HEK293T (cell line): Measurements from ENCODE around the gene GFPT2.

Experiments
- CTCF ChIA-PET: fragments of 350-600 bp; formaldehyde crosslinking; extraction: SDS; loops from one replicate; lab custom pipeline; 2021; ENCODE audit warnings: antibody characterized with exemption, inconsistent platforms; lab: Yijun Ruan, JAX
- POLR2A ChIA-PET: fragments of 350-600 bp; formaldehyde crosslinking; extraction: SDS; loops from one replicate; lab custom pipeline; 2020; ENCODE audit warnings: antibody characterized with exemption, inconsistent platforms; lab: Yijun Ruan, JAX
- DNase-seq: peaks from one replicate; pipeline ENCODE4 v3.0.0; 2012; ENCODE audit warnings: mixed read lengths; ENCODE audit errors: extremely low spot score
- ARNT ChIP-seq: fragments of 450-650 bp; IDR thresholded peaks from 2 replicates; pipeline ENCODE4 v1.6.1; 2017; ENCODE audit warnings: mild to moderate bottlenecking
- BHLHE40 ChIP-seq: fragments of 450-650 bp; IDR thresholded peaks from 2 replicates; pipeline ENCODE4 v1.6.1; 2016; ENCODE audit warnings: mild to moderate bottlenecking, moderate library complexity, borderline replicate concordance
- CTBP1 ChIP-seq: fragments of 450-650 bp; IDR thresholded peaks from 2 replicates; pipeline ENCODE4 v1.6.1; 2016; ENCODE audit warnings: borderline replicate concordance
- ELF4 ChIP-seq: fragments of 450-650 bp; IDR thresholded peaks from 2 replicates; pipeline ENCODE4 v1.6.1; 2017; ENCODE audit warnings: antibody characterized with exemption
- FOXA1 ChIP-seq: fragments of 450-650 bp; IDR thresholded peaks from 2 replicates; pipeline ENCODE4 v1.6.1; 2016; ENCODE audit warnings: mild to moderate bottlenecking
- FOXK2 ChIP-seq: fragments of 450-650 bp; IDR thresholded peaks from 2 replicates; pipeline ENCODE4 v1.6.1; 2016; ENCODE audit warnings: mild to moderate bottlenecking
- FOXM1 ChIP-seq: fragments of 450-650 bp; IDR thresholded peaks from 2 replicates; pipeline ENCODE4 v1.6.1; 2017; ENCODE audit warnings: mild to moderate bottlenecking, borderline replicate concordance
- HDGF ChIP-seq: fragments of 450-650 bp; IDR thresholded peaks from 2 replicates; pipeline ENCODE4 v1.6.1; 2017; ENCODE audit warnings: antibody characterized with exemption, borderline replicate concordance
- L3MBTL2 ChIP-seq: fragments of 450-650 bp; conservative IDR thresholded peaks from 2 replicates; pipeline ENCODE4 v1.6.1; 2016; ENCODE audit warnings: mild to moderate bottlenecking
- LEF1 ChIP-seq: fragments of 450-650 bp; IDR thresholded peaks from 2 replicates; pipeline ENCODE4 v1.6.1; 2017; ENCODE audit warnings: mild to moderate bottlenecking, borderline replicate concordance
- NFRKB ChIP-seq: fragments of 450-650 bp; IDR thresholded peaks from 2 replicates; pipeline ENCODE4 v1.6.1; 2016; ENCODE audit warnings: mild to moderate bottlenecking, moderate library complexity
- SP1 ChIP-seq: fragments of 450-650 bp; IDR thresholded peaks from 2 replicates; pipeline ENCODE4 v1.6.1; 2017
- SUZ12 ChIP-seq: fragments of 450-650 bp; IDR thresholded peaks from 2 replicates; pipeline ENCODE4 v1.6.1; 2016; ENCODE audit warnings: mild to moderate bottlenecking
- TARDBP ChIP-seq: fragments of 450-650 bp; IDR thresholded peaks from 2 replicates; pipeline ENCODE4 v1.6.1; 2016
- ZNF384 ChIP-seq: fragments of 450-650 bp; IDR thresholded peaks from 2 replicates; pipeline ENCODE4 v1.6.1; 2016
- TF ChIP-seq, protein P1 (sequence below): fragments of 450-650 bp; IDR thresholded peaks from 2 replicates; pipeline ENCODE4 v1.6.1; 2016

The GFPT2 gene

DNA sequence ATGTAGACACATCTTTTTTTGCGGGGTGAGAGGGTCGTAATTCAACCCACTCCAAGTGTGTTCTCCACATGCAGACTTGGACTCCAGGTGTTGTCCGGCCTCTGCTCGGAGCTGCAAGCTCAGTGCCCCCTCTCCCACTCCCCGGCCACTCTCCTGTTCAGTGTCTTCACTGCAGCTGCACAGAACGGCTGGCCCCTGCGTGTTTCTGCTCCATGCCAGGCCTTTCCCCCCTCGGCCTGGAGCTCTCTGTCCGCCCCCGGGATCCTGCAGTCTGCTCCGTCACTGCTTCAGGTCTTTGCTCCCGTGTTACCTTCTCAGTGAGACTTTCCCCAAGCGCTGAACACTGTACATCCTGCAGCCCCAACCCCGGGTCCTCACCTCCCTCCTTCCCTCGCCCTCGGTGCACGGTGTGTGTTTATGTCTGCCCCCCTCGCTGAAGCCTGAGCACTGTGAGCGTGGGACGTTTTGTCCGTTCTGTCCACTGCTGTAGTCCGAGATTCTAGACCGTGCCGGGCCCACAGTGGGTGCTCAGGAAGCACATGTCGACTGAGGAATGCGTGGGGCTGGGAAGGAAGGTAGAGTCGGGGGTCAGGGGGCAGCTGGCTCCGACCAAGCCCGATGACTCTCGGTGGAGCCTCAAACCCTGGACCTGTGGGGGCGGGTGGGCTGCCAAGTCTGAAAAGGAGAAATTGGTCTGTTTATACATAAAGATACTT lies 26.4 kb upstream of the GFPT2 start:
- DNase-seq, result no peak
- TF ChIP-seq FOXA1 (no peak), LEF1 (no peak), SP1 (no peak), SUZ12 (no peak), ZNF384 (no peak), L3MBTL2 (no peak), NFRKB (no peak), BHLHE40 (no peak), CTBP1 (no peak), FOXM1 (no peak), ELF4 (no peak)
- TF ChIP-seq, protein P1, sequence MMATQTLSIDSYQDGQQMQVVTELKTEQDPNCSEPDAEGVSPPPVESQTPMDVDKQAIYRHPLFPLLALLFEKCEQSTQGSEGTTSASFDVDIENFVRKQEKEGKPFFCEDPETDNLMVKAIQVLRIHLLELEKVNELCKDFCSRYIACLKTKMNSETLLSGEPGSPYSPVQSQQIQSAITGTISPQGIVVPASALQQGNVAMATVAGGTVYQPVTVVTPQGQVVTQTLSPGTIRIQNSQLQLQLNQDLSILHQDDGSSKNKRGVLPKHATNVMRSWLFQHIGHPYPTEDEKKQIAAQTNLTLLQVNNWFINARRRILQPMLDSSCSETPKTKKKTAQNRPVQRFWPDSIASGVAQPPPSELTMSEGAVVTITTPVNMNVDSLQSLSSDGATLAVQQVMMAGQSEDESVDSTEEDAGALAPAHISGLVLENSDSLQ, result no peak
- ChIA-PET CTCF (no interaction called here), POLR2A (no interaction called here)

- TF ChIP-seq, protein P1, result no peak
- TF ChIP-seq BHLHE40, result no peak
- TF ChIP-seq FOXM1, result no peak
- no peak for TF ChIP-seq TARDBP
- no peak for TF ChIP-seq L3MBTL2
- TF ChIP-seq FOXK2, result no peak
- TF ChIP-seq FOXA1, result no peak
- no peak for TF ChIP-seq HDGF
- no peak for TF ChIP-seq ELF4
- TF ChIP-seq CTBP1, result no peak
- TF ChIP-seq ZNF384, result no peak
- no peak for TF ChIP-seq SP1
- no peak for TF ChIP-seq NFRKB
- no peak for TF ChIP-seq LEF1
- CTCF ChIA-PET, result no interaction called here
- no peak for DNase-seq
- POLR2A ChIA-PET, result no interaction called here
These were observed 25.6 kb upstream of the GFPT2 start for GRCh38 chr5:180378438-180379344.

DNA sequence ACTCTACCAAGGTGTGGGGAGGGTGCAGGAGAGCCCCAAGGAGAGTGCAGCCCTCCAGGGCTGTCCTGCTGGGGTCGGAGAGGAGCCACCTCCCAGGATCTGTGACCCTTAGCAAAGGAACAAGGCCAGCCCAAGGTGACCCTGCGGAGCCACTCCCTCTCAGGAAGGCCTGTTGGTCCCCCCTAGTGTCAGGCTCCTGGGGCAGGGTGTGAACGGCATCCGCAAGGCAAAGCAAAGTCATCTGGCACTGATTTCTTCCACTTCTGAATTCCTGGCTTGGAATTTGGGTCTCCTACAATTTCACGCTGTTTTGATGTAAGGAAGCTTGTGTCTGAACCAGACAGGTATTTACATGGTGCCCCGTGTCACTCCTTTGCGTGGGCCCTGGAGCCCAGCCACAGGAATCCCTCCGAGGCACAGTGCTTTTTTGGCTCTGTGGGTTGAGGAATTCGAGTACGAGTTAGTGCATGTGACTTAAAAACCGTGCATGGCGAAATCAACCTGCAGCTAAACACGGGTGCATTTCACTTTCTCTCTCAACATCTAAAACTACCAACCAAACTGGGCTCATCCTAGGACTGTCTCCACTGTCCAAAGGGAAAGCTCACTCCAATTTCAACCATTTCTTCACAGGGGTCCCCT lies 24.5 kb upstream of the GFPT2 start:
- no peak for TF ChIP-seq ZNF384
- no peak for TF ChIP-seq FOXM1
- no peak for TF ChIP-seq FOXA1
- no peak for TF ChIP-seq CTBP1
- TF ChIP-seq SUZ12, result no peak
- no peak for TF ChIP-seq SP1
- TF ChIP-seq BHLHE40, result no peak
- no peak for TF ChIP-seq NFRKB
- TF ChIP-seq, protein P1, result no peak
- TF ChIP-seq TARDBP, result no peak
- TF ChIP-seq FOXK2, result no peak
- TF ChIP-seq HDGF, result no peak
- TF ChIP-seq LEF1, result no peak
- CTCF ChIA-PET, result no interaction called here
- POLR2A ChIA-PET, result no interaction called here
- DNase-seq, result no peak

GRCh38 chr5:180376511-180376910 lies 23.4 kb upstream of the GFPT2 start:
- TF ChIP-seq, protein P1, result no peak
- no peak for TF ChIP-seq TARDBP
- no peak for TF ChIP-seq FOXA1
- TF ChIP-seq BHLHE40, result no peak
- TF ChIP-seq ARNT, result no peak
- no peak for TF ChIP-seq L3MBTL2
- TF ChIP-seq ZNF384, result no peak
- no peak for TF ChIP-seq CTBP1
- TF ChIP-seq SUZ12, result no peak
- TF ChIP-seq LEF1, result no peak
- TF ChIP-seq HDGF, result no peak
- TF ChIP-seq SP1, result no peak
- no peak for TF ChIP-seq ELF4
- no peak for TF ChIP-seq FOXM1
- no peak for TF ChIP-seq FOXK2
- TF ChIP-seq NFRKB, result no peak
- POLR2A ChIA-PET, result no interaction called here
- DNase-seq, result no peak
- CTCF ChIA-PET, result no interaction called here
